ENCODE measurements around the gene STARD5. TPM values are rescaled to one million over a fixed set of nuclear protein-coding genes. Genes with fewer than 3 reads are reported as not detected.

STARD5 gene
- total RNA-seq, 1 experiment from 2014 or later = 2.3 TPM

GRCh38 chr15:81277851-81278250, 46.1 kb downstream of the STARD5 start:
- Histone ChIP-seq H3K4me2 (ENCODE audit: insufficient read depth, insufficient read length, low read length) (no peak overlapping the region), H2AK5ac (ENCODE audit: insufficient read length, low read length) (no peak overlapping the region), H3K23me2 (ENCODE audit: insufficient read length, low read depth, low read length, poor library complexity, severe bottlenecking) (no peaks in the 10 kb centered on the region), H2BK15ac (ENCODE audit: low read depth, low read length) (no peak overlapping the region), H2BK5ac (ENCODE audit: insufficient read length, low read length) (no peak overlapping the region), H4K5ac (ENCODE audit: insufficient read length, low read depth, low read length) (no peak overlapping the region), H2BK12ac (ENCODE audit: insufficient read length, low read depth, low read length) (no peak overlapping the region), H3K23ac (ENCODE audit: insufficient read length, low read depth, low read length) (no peak overlapping the region), H3K79me2 (ENCODE audit: insufficient read depth, low read length) (no peaks in the 10 kb centered on the region), H2AFZ (ENCODE audit: low read length) (no peak overlapping the region), H2BK120ac (ENCODE audit: low read depth, low read length, poor library complexity, severe bottlenecking) (no peak overlapping the region), H4K91ac (ENCODE audit: insufficient read length, low read depth, low read length) (no peak overlapping the region), H3K56ac (ENCODE audit: insufficient read length, low read depth, low read length) (no peak overlapping the region), H3K27me3 (ENCODE audit: insufficient read depth, low read length) (no peaks in the 10 kb centered on the region), H3K4ac (ENCODE audit: low read depth, low read length) (no peak overlapping the region), H4K8ac (replicated peaks; ENCODE audit: insufficient read length, low read depth, low read length) (no peak overlapping the region), H3K4me1 (ENCODE audit: insufficient read depth, low read length) (peaks cover 3% of the 10 kb centered on the region; the same call in 1 of the 2 replicates), H3K14ac (ENCODE audit: insufficient read depth, low read length) (no peak overlapping the region), H3T11ph (ENCODE audit: low read length) (no peak overlapping the region), H2BK20ac (ENCODE audit: low read depth, low read length, poor library complexity, severe bottlenecking) (no peak overlapping the region), H3K9me3 (ENCODE audit: control insufficient read depth, low read depth, low read length) (peaks cover 4% of the 10 kb centered on the region), H3K9ac (ENCODE audit: extremely low read depth, insufficient read length, low read length) (no peak overlapping the region), H3K79me1 (ENCODE audit: insufficient read depth, low read depth, low read length, poor library complexity, severe bottlenecking) (no peaks in the 10 kb centered on the region), H4K20me1 (ENCODE audit: control insufficient read depth, insufficient read depth, insufficient read length) (no peaks in the 10 kb centered on the region), H3K27ac (ENCODE audit: insufficient read length, low read depth, low read length) (no peak overlapping the region), H3K18ac (ENCODE audit: insufficient read length, low read depth, low read length) (no peak overlapping the region)
- WGBS (ENCODE audit: extremely low coverage, insufficient read length, low lambda C conversion rate) = no CpG with 5 or more reads among the region's 2 CpGs
- Mint-ChIP-seq H3K27ac (no peak overlapping the region), H3K27me3 (ENCODE audit: low read depth) (peaks cover 2% of the 10 kb centered on the region), H3K36me3 (ENCODE audit: insufficient read depth in 1 of 3, low read depth in 3 of 3) (peaks cover 5 to 18% (median 10%) of the 10 kb centered on the region in 3 experiments; a peak in 6 of 7 replicates), H3K9me3 (peaks cover 22 to 27% of the 10 kb centered on the region in 2 experiments), H3K4me1 (peaks cover 10% of the 10 kb centered on the region in 2 experiments), H3K4me3 (no peak overlapping the region)
- no peak for TF ChIP-seq CTCF (conservative IDR thresholded peaks at IDR 0.05)
- DNase-seq = no peak
